Prostate gland (tissue), 2 donors: Measurements from ENCODE around the gene CAMSAP1.

Experiments used
- POLR2A ChIP-seq: fragments of 450-650 bp; IDR thresholded peaks from one replicate; pipeline ENCODE4 v1.6.1; 2016; ENCODE audit warnings: antibody characterized with exemption, mild to moderate bottlenecking
- POLR2AphosphoS5 ChIP-seq: sonication (generic); formaldehyde crosslinking; IDR thresholded peaks from one replicate; pipeline ENCODE4 v1.6.1; 2017; ENCODE audit warnings: antibody characterized with exemption
- TF ChIP-seq, protein P1 (sequence below), 4 experiments: fragments of 200-600 bp in 2 of 4; fragments of 450-650 bp in 2 of 4; sonication (generic) in 2 of 4; IDR thresholded peaks; 1 replicate in 3 of 4; 2 replicates in 1 of 4; pipeline ENCODE4 v1.5.1; 2016 to 2019; ENCODE audit warnings: antibody characterized with exemption in 4 of 4, mild to moderate bottlenecking in 2 of 4, moderate library complexity in 2 of 4

DNA sequence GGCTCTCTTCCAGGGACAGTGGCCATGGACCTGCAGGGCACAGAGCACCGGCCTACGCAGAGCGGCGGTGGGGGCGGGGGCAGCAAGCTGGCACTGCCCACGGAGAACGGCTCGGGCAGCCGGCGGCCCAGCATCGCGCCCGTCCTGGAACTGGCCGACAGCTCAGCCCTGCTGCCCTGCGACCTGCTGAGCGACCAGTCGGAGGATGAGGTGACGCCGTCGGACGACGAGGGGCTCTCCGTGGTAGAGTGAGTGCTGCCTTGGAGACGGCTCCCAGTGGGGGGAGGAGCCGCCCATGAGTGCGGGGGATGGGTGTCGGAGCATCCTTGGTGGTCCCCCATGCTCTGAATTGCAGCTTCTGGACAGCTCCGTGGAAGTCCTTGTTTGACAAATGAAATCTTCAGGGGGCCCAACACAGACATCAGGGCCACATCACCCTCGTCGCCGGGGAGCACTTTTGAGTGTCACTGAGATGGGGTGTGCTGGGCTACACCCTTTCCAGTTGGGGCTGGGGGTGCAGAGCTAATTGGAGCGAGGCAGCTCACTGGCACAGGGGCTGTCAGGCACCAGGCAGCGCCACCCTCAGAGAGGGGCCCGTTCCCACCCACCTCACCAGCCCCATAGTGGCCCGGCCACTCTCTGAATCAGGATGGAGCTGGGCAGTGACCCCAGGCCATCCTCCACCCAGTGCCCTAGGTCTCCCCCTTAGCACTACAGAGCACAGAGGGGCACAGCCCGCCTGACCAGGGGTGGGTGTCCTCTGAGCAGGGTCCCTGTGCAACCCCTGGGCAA lies 134.4 kb downstream of the CAMSAP1 start:
- TF ChIP-seq, protein P1, sequence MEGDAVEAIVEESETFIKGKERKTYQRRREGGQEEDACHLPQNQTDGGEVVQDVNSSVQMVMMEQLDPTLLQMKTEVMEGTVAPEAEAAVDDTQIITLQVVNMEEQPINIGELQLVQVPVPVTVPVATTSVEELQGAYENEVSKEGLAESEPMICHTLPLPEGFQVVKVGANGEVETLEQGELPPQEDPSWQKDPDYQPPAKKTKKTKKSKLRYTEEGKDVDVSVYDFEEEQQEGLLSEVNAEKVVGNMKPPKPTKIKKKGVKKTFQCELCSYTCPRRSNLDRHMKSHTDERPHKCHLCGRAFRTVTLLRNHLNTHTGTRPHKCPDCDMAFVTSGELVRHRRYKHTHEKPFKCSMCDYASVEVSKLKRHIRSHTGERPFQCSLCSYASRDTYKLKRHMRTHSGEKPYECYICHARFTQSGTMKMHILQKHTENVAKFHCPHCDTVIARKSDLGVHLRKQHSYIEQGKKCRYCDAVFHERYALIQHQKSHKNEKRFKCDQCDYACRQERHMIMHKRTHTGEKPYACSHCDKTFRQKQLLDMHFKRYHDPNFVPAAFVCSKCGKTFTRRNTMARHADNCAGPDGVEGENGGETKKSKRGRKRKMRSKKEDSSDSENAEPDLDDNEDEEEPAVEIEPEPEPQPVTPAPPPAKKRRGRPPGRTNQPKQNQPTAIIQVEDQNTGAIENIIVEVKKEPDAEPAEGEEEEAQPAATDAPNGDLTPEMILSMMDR (IDR thresholded peaks at IDR 0.05) = no peak
- TF ChIP-seq POLR2AphosphoS5 (no peak), POLR2A (no peak)
